HEK293 (cell line): ENCODE results near the gene CFAP299.

ENCODE experiments used
- CTCF ChIA-PET: fragments of 350-600 bp; formaldehyde crosslinking; extraction: SDS; loops from one replicate; lab custom pipeline; 2021; ENCODE audit warnings: antibody characterized with exemption; lab: Yijun Ruan, JAX
- POLR2A ChIA-PET: fragments of 300-600 bp; formaldehyde crosslinking; extraction: SDS; loops from one replicate; lab custom pipeline; 2020; ENCODE audit warnings: antibody characterized with exemption, inconsistent platforms; lab: Yijun Ruan, JAX
- H3K27ac ChIP-seq: fragments of 200-500 bp; sonication (Bioruptor generic); 2 replicates; pipeline ENCODE4 v1.5.1; 2014; ENCODE audit warnings: low read depth, low read length, control low read depth, inconsistent platforms; ENCODE audit errors: extremely low read depth
- H3K36me3 ChIP-seq, 2 experiments: fragments of 200-500 bp in 1 of 2; sonication (Bioruptor generic) in 1 of 2; 1 replicate in 1 of 2; 2 replicates in 1 of 2; pipeline ENCODE4 v1.5.1; 2014 to 2017; ENCODE audit warnings: inconsistent platforms in 2 of 2, low read length in 2 of 2; ENCODE audit not compliant: control insufficient read depth in 2 of 2, insufficient read depth in 1 of 2
- H3K4me1 ChIP-seq: fragments of 200-500 bp; sonication (Bioruptor generic); 2 replicates; pipeline ENCODE4 v1.5.1; 2014; ENCODE audit warnings: mild to moderate bottlenecking, low read length, inconsistent platforms; ENCODE audit not compliant: control insufficient read depth, insufficient read depth
- H3K4me3 ChIP-seq: 2 replicates; pipeline ENCODE4 v1.5.1; 2011; ENCODE audit warnings: low read depth, mild to moderate bottlenecking, control low read depth, low read length, moderate library complexity
- H3K9me3 ChIP-seq: fragments of 200-500 bp; sonication (Bioruptor generic); 2 replicates; pipeline ENCODE4 v1.5.1; 2014; ENCODE audit warnings: low read depth, low read length, inconsistent platforms; ENCODE audit not compliant: control insufficient read depth, insufficient read depth
- INSM2 ChIP-seq: fragments of 450-650 bp; formaldehyde crosslinking; IDR thresholded peaks from 2 replicates; pipeline ENCODE4 v1.5.1; 2016; ENCODE audit warnings: missing biosample characterization, missing genetic modification characterization
- MEIS1 ChIP-seq: sonication (generic); formaldehyde crosslinking; IDR thresholded peaks from 2 replicates; pipeline ENCODE4 v1.8.1; 2022; ENCODE audit warnings: missing genetic modification reagents, mild to moderate bottlenecking, borderline replicate concordance
- PRDM1 ChIP-seq: fragments of 450-650 bp; formaldehyde crosslinking; IDR thresholded peaks from 2 replicates; pipeline ENCODE4; 2016; ENCODE audit warnings: missing biosample characterization, missing genetic modification characterization
- SALL2 ChIP-seq: fragments of 450-650 bp; formaldehyde crosslinking; IDR thresholded peaks from 2 replicates; pipeline ENCODE4 v1.5.0; 2017; ENCODE audit warnings: missing biosample characterization, mild to moderate bottlenecking, missing genetic modification characterization, borderline replicate concordance
- SP3 ChIP-seq: fragments of 450-650 bp; formaldehyde crosslinking; IDR thresholded peaks from 2 replicates; pipeline ENCODE4 v1.5.1; 2016; ENCODE audit warnings: missing biosample characterization, missing genetic modification characterization
- ZBTB26 ChIP-seq: fragments of 450-650 bp; formaldehyde crosslinking; optimal IDR thresholded peaks from 2 replicates; pipeline ENCODE3; 2016; ENCODE audit warnings: missing biosample characterization, mild to moderate bottlenecking, missing genetic modification characterization
- ZBTB7A ChIP-seq: fragments of 450-650 bp; formaldehyde crosslinking; IDR thresholded peaks from 2 replicates; pipeline ENCODE4 v1.5.1; 2016; ENCODE audit warnings: low read depth, missing biosample characterization, missing genetic modification characterization
- ZNF157 ChIP-seq: fragments of 450-650 bp; formaldehyde crosslinking; IDR thresholded peaks from 2 replicates; pipeline ENCODE4 v1.5.1; 2016; ENCODE audit warnings: missing biosample characterization, missing genetic modification characterization
- ZNF169 ChIP-seq: fragments of 450-650 bp; formaldehyde crosslinking; IDR thresholded peaks from 2 replicates; pipeline ENCODE4 v1.5.1; 2016; ENCODE audit warnings: missing biosample characterization, missing genetic modification characterization
- ZNF184 ChIP-seq: fragments of 450-650 bp; IDR thresholded peaks from 2 replicates; pipeline ENCODE4 v1.5.1; 2018; ENCODE audit warnings: missing biosample characterization, mild to moderate bottlenecking, missing genetic modification characterization
- ZNF302 ChIP-seq: fragments of 450-650 bp; formaldehyde crosslinking; IDR thresholded peaks from 2 replicates; pipeline ENCODE4 v1.5.1; 2016; ENCODE audit warnings: missing biosample characterization, missing genetic modification characterization, low read depth
- ZNF423 ChIP-seq: fragments of 450-650 bp; formaldehyde crosslinking; IDR thresholded peaks from 2 replicates; pipeline ENCODE4 v1.5.1; 2016; ENCODE audit warnings: missing biosample characterization, missing genetic modification characterization
- ZNF426 ChIP-seq: fragments of 450-650 bp; formaldehyde crosslinking; IDR thresholded peaks from 2 replicates; pipeline ENCODE4 v1.5.1; 2017; ENCODE audit warnings: missing biosample characterization, missing genetic modification characterization, mild to moderate bottlenecking, inconsistent platforms, moderate library complexity
- ZNF48 ChIP-seq: fragments of 450-650 bp; formaldehyde crosslinking; IDR thresholded peaks from 2 replicates; pipeline ENCODE4 v1.5.1; 2016; ENCODE audit warnings: missing biosample characterization, missing genetic modification characterization
- ZNF510 ChIP-seq: fragments of 450-650 bp; formaldehyde crosslinking; IDR thresholded peaks from 2 replicates; pipeline ENCODE4 v1.5.1; 2018; ENCODE audit warnings: mild to moderate bottlenecking, missing genetic modification characterization, missing biosample characterization; ENCODE audit not compliant: insufficient replicate concordance
- ZNF514 ChIP-seq: fragments of 450-650 bp; formaldehyde crosslinking; IDR thresholded peaks from 2 replicates; pipeline ENCODE4 v1.5.1; 2016; ENCODE audit warnings: missing biosample characterization, missing genetic modification characterization
- ZNF610 ChIP-seq: fragments of 450-650 bp; formaldehyde crosslinking; IDR thresholded peaks from 2 replicates; pipeline ENCODE4 v1.5.1; 2016; ENCODE audit warnings: missing biosample characterization, missing genetic modification characterization, borderline replicate concordance
- ZNF624 ChIP-seq: fragments of 450-650 bp; formaldehyde crosslinking; IDR thresholded peaks from 2 replicates; pipeline ENCODE4 v1.5.1; 2017; ENCODE audit warnings: missing biosample characterization, missing genetic modification characterization
- ZNF626 ChIP-seq: fragments of 450-650 bp; sonication (Bioruptor Pico); formaldehyde crosslinking; IDR thresholded peaks from 2 replicates; pipeline ENCODE4 v1.5.1; 2018; ENCODE audit warnings: missing biosample characterization, missing genetic modification characterization, inconsistent platforms
- ZNF747 ChIP-seq: fragments of 450-650 bp; formaldehyde crosslinking; IDR thresholded peaks from 2 replicates; pipeline ENCODE4 v1.5.1; 2016; ENCODE audit warnings: missing biosample characterization, missing genetic modification characterization
- ZNF776 ChIP-seq: fragments of 450-650 bp; formaldehyde crosslinking; IDR thresholded peaks from 2 replicates; pipeline ENCODE4 v1.5.0; 2017; ENCODE audit warnings: missing biosample characterization, missing genetic modification characterization, borderline replicate concordance
- ZNF777 ChIP-seq: fragments of 450-650 bp; formaldehyde crosslinking; IDR thresholded peaks from 2 replicates; pipeline ENCODE4 v1.5.1; 2017; ENCODE audit warnings: missing biosample characterization, missing genetic modification characterization, borderline replicate concordance
- ZXDB ChIP-seq: fragments of 450-650 bp; formaldehyde crosslinking; IDR thresholded peaks from 2 replicates; pipeline ENCODE4 v1.5.1; 2016; ENCODE audit warnings: missing biosample characterization, missing genetic modification characterization
- TF ChIP-seq, protein P1 (sequence below): fragments of 450-650 bp; formaldehyde crosslinking; IDR thresholded peaks from 2 replicates; pipeline ENCODE4 v1.5.1; 2016; ENCODE audit warnings: missing biosample characterization, missing genetic modification characterization, borderline replicate concordance
- TF ChIP-seq, protein P2 (sequence below): fragments of 450-650 bp; formaldehyde crosslinking; IDR thresholded peaks from 2 replicates; pipeline ENCODE4 v1.5.1; 2016; ENCODE audit warnings: missing biosample characterization, missing genetic modification characterization
- TF ChIP-seq, protein P3 (sequence below): fragments of 450-650 bp; formaldehyde crosslinking; IDR thresholded peaks from 2 replicates; pipeline ENCODE4 v1.5.1; 2016; ENCODE audit warnings: missing biosample characterization, missing genetic modification characterization

CFAP299 gene

GRCh38 chr4:80566203-80566872 lies 230.8 kb downstream of the CFAP299 start:
- Histone ChIP-seq H3K9me3 (no peaks in the 10 kb centered on the region), H3K27ac (no peak overlapping the region), H3K4me3 (no peak overlapping the region), H3K4me1 (no peaks in the 10 kb centered on the region), H3K36me3 (no peaks in the 10 kb centered on the region)
- no peak for TF ChIP-seq ZNF48
- no peak for TF ChIP-seq ZXDB (tag by site-specific recombination)
- no peak for TF ChIP-seq ZNF514 (tag by site-specific recombination)
- TF ChIP-seq SP3 (tag by site-specific recombination), result no peak
- no peak for TF ChIP-seq ZNF426 (tag by site-specific recombination)
- TF ChIP-seq ZNF777, result no peak
- no peak for TF ChIP-seq ZNF510
- TF ChIP-seq ZNF610 (tag by site-specific recombination), result no peak
- no peak for TF ChIP-seq ZBTB7A (tag by site-specific recombination)
- TF ChIP-seq ZNF184 (tag by site-specific recombination), result no peak
- no peak for TF ChIP-seq ZNF169
- TF ChIP-seq, protein P1, sequence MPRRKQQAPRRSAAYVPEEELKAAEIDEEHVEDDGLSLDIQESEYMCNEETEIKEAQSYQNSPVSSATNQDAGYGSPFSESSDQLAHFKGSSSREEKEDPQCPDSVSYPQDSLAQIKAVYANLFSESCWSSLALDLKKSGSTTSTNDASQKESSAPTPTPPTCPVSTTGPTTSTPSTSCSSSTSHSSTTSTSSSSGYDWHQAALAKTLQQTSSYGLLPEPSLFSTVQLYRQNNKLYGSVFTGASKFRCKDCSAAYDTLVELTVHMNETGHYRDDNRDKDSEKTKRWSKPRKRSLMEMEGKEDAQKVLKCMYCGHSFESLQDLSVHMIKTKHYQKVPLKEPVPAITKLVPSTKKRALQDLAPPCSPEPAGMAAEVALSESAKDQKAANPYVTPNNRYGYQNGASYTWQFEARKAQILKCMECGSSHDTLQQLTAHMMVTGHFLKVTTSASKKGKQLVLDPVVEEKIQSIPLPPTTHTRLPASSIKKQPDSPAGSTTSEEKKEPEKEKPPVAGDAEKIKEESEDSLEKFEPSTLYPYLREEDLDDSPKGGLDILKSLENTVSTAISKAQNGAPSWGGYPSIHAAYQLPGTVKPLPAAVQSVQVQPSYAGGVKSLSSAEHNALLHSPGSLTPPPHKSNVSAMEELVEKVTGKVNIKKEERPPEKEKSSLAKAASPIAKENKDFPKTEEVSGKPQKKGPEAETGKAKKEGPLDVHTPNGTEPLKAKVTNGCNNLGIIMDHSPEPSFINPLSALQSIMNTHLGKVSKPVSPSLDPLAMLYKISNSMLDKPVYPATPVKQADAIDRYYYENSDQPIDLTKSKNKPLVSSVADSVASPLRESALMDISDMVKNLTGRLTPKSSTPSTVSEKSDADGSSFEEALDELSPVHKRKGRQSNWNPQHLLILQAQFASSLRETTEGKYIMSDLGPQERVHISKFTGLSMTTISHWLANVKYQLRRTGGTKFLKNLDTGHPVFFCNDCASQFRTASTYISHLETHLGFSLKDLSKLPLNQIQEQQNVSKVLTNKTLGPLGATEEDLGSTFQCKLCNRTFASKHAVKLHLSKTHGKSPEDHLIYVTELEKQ, result no peak
- TF ChIP-seq, protein P2, sequence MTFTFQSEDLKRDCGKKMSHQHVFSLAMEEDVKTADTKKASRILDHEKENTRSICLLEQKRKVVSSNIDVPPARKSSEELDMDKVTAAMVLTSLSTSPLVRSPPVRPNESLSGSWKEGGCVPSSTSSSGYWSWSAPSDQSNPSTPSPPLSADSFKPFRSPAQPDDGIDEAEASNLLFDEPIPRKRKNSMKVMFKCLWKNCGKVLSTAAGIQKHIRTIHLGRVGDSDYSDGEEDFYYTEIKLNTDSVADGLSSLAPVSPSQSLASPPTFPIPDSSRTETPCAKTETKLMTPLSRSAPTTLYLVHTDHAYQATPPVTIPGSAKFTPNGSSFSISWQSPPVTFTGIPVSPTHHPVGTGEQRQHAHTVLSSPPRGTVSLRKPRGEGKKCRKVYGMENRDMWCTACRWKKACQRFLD (tag by site-specific recombination), result no peak
- no peak for TF ChIP-seq ZNF776 (tag by site-specific recombination)
- TF ChIP-seq ZNF747, result no peak
- no peak for TF ChIP-seq ZNF624
- TF ChIP-seq SALL2 (tag by site-specific recombination), result no peak
- TF ChIP-seq, protein P3, sequence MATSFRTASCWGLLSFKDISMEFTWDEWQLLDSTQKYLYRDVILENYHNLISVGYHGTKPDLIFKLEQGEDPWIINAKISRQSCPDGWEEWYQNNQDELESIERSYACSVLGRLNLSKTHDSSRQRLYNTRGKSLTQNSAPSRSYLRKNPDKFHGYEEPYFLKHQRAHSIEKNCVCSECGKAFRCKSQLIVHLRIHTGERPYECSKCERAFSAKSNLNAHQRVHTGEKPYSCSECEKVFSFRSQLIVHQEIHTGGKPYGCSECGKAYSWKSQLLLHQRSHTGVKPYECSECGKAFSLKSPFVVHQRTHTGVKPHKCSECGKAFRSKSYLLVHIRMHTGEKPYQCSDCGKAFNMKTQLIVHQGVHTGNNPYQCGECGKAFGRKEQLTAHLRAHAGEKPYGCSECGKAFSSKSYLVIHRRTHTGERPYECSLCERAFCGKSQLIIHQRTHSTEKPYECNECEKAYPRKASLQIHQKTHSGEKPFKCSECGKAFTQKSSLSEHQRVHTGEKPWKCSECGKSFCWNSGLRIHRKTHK (tag by site-specific recombination), result no peak
- TF ChIP-seq ZNF157, result no peak
- ChIA-PET CTCF (no interaction called here), POLR2A (no interaction called here)

GRCh38 chr4:80568891-80569290 lies 233.4 kb downstream of the CFAP299 start:
- no peak for TF ChIP-seq ZBTB26 (tag by site-specific recombination)
- no peak for TF ChIP-seq INSM2
- TF ChIP-seq ZNF423 (tag by site-specific recombination), result no peak
- no peak for TF ChIP-seq ZNF626 (tag by site-specific recombination)
- TF ChIP-seq ZNF302 (tag by site-specific recombination), result no peak
- no peak for TF ChIP-seq MEIS1 (CRISPR knock-in tag)
- no peak for TF ChIP-seq PRDM1 (tag by site-specific recombination)
- POLR2A ChIA-PET, result no interaction called here
- Histone ChIP-seq H3K36me3 (no peaks in the 10 kb centered on the region), H3K4me1 (no peaks in the 10 kb centered on the region), H3K27ac (no peak overlapping the region), H3K9me3 (no peaks in the 10 kb centered on the region), H3K4me3 (no peak overlapping the region)
- CTCF ChIA-PET, result interaction anchor here (1.1 kb wide), 1 partner anchor 8 kb away, joined by 4 read pairs; no protein-coding TSS in a partner anchor
